ENCODE measurements around the gene MUCL3.
"Not testable (repeated sequence)": the region's sequence is repeated elsewhere in the genome, so short reads cannot be mapped to it uniquely, and the experiment has no call there.

Gene MUCL3

GRCh38 chr6:30997301-30997700 is 56.5 kb downstream of the MUCL3 start:
- H3K36me3 Mint-ChIP-seq (ENCODE audit: low read depth): no peaks in the 10 kb centered on the region
- DNase-seq: no peak
- H3K4me3 Mint-ChIP-seq: no peak overlapping the region

DNA sequence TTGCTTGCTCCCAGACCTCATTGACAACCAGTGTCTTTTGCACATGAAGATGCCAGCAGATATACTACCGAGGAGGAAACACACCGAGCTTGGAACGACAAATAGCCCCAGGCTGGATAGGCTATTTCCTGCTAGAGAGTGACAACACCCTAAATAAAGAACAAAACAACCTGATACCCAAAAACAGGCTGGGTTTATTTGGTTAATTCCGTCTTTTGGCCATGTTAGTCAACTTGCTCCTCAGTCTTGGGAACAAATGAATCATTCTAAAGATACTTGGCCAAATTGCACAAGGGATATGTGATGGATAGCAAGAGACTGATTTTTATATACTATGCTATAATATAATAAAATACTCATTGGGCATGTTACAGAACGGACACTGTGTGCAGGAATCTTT is 58.0 kb downstream of the MUCL3 start:
- no peak for DNase-seq
- Mint-ChIP-seq H3K4me3 (no peak overlapping the region), H3K4me1 (ENCODE audit: low read depth) (peaks cover 9% of the 10 kb centered on the region), H3K27ac (no peak overlapping the region), H3K9me3 (no peaks in the 10 kb centered on the region), H3K36me3 (ENCODE audit: low read depth) (no peaks in the 10 kb centered on the region), H3K27me3 (peaks cover 13% of the 10 kb centered on the region)

More at GRCh38 chr6:30997301-30997700, 56.5 kb downstream of the MUCL3 start:
- H3K27me3 Mint-ChIP-seq: peaks cover 9% of the 10 kb centered on the region
- peaks cover 9% of the 10 kb centered on the region for H3K4me1 Mint-ChIP-seq (ENCODE audit: low read depth)
- no peaks in the 10 kb centered on the region for H3K9me3 Mint-ChIP-seq
- no peak overlapping the region for H3K27ac Mint-ChIP-seq

GRCh38 chr6:31000067-31000860 is 59.5 kb downstream of the MUCL3 start:
- DNase-seq; H3K27ac Mint-ChIP-seq; H3K36me3 Mint-ChIP-seq (ENCODE audit: low read depth); H3K4me3 Mint-ChIP-seq; H3K9me3 Mint-ChIP-seq: not testable (repeated sequence)
- Mint-ChIP-seq H3K4me1 (ENCODE audit: low read depth) (peaks cover 20% of the 10 kb centered on the region), H3K27me3 (peaks cover 13% of the 10 kb centered on the region)

- Mint-ChIP-seq H3K9me3 (no peaks in the 10 kb centered on the region), H3K27ac (no peak overlapping the region), H3K27me3 (peaks cover 22% of the 10 kb centered on the region), H3K36me3 (ENCODE audit: low read depth) (no peaks in the 10 kb centered on the region), H3K4me1 (ENCODE audit: low read depth) (peaks cover 24% of the 10 kb centered on the region), H3K4me3 (no peak overlapping the region)
- DNase-seq: no peak
Observed at GRCh38 chr6:31001281-31001888, 60.6 kb downstream of the MUCL3 start.

- Mint-ChIP-seq H3K27me3 (peaks cover 29% of the 10 kb centered on the region), H3K4me3 (no peak overlapping the region), H3K27ac (no peak overlapping the region), H3K9me3 (no peaks in the 10 kb centered on the region), H3K4me1 (ENCODE audit: low read depth) (peaks cover 27% of the 10 kb centered on the region), H3K36me3 (ENCODE audit: low read depth) (no peaks in the 10 kb centered on the region)
- DNase-seq: no peak
Observed at GRCh38 chr6:31002471-31002870, 61.7 kb downstream of the MUCL3 start.

Data from activated T-cell treated with anti-CD3 and anti-CD28 coated beads, Interleukin-2, amount 50 U/mL, for 24 hours (primary cell).